Chondrocyte (in vitro differentiated cells): ENCODE measurements around the gene KRTAP1-1. TPM values are rescaled to one million over a fixed set of nuclear protein-coding genes. Genes with fewer than 3 reads are reported as not detected.
"Not testable (repeated sequence)": the region's sequence is repeated elsewhere in the genome, so short reads cannot be mapped to it uniquely, and the experiment has no call there.

Source experiments
- DNase-seq: peaks from one replicate; pipeline ENCODE4 v3.0.0; 2021; ENCODE audit warnings: mixed read lengths, low spot score
- H3K27ac Mint-ChIP-seq: one replicate; pipeline ENCODE4 v1.8.0; 2021; ENCODE audit warnings: mild to moderate bottlenecking, moderate library complexity, mixed read lengths; ENCODE audit not compliant: unreplicated experiment
- H3K27me3 Mint-ChIP-seq: 2 replicates; pipeline ENCODE4 v1.8.0; 2021; ENCODE audit warnings: low read depth, mixed read lengths
- H3K36me3 Mint-ChIP-seq: 2 replicates; pipeline ENCODE4 v1.8.0; 2021; ENCODE audit warnings: low read depth, mixed read lengths
- H3K4me1 Mint-ChIP-seq: 2 replicates; pipeline ENCODE4 v1.8.0; 2021; ENCODE audit warnings: low read depth, mild to moderate bottlenecking, mixed read lengths
- H3K4me3 Mint-ChIP-seq: one replicate; pipeline ENCODE4 v1.8.0; 2021; ENCODE audit warnings: mild to moderate bottlenecking, moderate library complexity, mixed read lengths; ENCODE audit not compliant: unreplicated experiment
- H3K9me3 Mint-ChIP-seq: 2 replicates; pipeline ENCODE4 v1.8.0; 2021; ENCODE audit warnings: low read depth, mixed read lengths
- long read RNA-seq: library from polyadenylated mRNA; stranded (forward); transcript quantifications from one replicate; pipeline ENCODE4 v2.0.0, GENCODE V29; 2021
- total RNA-seq: library from RNA; stranded (reverse); gene quantifications from 3 replicates; pipeline ENCODE4 v1.2.1, GENCODE V29; 2021
- TF ChIP-seq, protein P1 (sequence below): fragments of 200-600 bp; sonication (generic); IDR thresholded peaks from 2 replicates; pipeline ENCODE4 v1.5.0; 2021; ENCODE audit warnings: antibody characterized with exemption, mild to moderate bottlenecking, moderate library complexity

The KRTAP1-1 gene, protein sequence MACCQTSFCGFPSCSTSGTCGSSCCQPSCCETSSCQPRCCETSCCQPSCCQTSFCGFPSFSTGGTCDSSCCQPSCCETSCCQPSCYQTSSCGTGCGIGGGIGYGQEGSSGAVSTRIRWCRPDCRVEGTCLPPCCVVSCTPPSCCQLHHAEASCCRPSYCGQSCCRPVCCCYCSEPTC
- total RNA-seq = not detected in 3 replicates
- long read RNA-seq = 0 reads

DNA sequence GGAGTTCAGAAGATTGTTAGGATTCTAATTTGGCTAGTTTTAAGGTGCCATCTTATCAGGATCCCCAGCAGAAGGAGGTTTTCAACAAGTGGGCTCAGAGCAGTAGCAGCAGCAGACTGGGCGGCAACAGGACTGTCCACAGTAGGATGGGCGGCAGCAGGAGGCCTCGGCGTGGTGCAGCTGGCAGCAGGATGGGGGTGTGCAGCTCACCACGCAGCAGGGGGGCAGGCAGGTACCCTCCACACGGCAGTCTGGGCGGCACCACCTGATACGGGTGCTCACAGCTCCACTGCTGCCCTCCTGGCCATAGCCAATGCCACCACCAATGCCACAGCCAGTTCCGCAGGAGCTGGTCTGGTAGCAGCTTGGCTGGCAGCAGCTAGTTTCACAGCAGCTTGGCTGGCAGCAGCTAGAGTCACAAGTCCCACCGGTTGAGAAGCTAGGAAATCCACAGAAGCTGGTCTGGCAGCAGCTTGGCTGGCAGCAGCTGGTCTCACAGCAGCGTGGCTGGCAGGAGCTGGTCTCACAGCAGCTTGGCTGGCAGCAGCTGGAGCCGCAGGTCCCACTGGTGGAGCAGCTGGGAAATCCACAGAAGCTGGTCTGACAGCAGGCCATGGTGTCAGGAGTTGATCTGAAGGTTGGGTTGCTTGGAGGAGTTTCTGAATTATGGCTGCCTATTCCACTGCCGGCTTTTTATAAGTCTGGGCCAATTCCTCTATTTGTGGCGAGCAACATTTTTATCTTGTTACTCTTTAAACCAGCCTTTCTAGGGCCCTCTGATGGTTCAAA lies at the start of gene KRTAP1-1:
Gene KRTAP1-1 (minus strand): TSS at position 668 of the 789 bp plus-strand sequence. CDS start 53 bp downstream, at position 615.
- H3K9me3 Mint-ChIP-seq, H3K27me3 Mint-ChIP-seq, H3K36me3 Mint-ChIP-seq, DNase-seq, H3K4me3 Mint-ChIP-seq, H3K27ac Mint-ChIP-seq, H3K4me1 Mint-ChIP-seq: not testable (repeated sequence)
- TF ChIP-seq, protein P1, sequence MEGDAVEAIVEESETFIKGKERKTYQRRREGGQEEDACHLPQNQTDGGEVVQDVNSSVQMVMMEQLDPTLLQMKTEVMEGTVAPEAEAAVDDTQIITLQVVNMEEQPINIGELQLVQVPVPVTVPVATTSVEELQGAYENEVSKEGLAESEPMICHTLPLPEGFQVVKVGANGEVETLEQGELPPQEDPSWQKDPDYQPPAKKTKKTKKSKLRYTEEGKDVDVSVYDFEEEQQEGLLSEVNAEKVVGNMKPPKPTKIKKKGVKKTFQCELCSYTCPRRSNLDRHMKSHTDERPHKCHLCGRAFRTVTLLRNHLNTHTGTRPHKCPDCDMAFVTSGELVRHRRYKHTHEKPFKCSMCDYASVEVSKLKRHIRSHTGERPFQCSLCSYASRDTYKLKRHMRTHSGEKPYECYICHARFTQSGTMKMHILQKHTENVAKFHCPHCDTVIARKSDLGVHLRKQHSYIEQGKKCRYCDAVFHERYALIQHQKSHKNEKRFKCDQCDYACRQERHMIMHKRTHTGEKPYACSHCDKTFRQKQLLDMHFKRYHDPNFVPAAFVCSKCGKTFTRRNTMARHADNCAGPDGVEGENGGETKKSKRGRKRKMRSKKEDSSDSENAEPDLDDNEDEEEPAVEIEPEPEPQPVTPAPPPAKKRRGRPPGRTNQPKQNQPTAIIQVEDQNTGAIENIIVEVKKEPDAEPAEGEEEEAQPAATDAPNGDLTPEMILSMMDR = peak; percentile 28

DNA sequence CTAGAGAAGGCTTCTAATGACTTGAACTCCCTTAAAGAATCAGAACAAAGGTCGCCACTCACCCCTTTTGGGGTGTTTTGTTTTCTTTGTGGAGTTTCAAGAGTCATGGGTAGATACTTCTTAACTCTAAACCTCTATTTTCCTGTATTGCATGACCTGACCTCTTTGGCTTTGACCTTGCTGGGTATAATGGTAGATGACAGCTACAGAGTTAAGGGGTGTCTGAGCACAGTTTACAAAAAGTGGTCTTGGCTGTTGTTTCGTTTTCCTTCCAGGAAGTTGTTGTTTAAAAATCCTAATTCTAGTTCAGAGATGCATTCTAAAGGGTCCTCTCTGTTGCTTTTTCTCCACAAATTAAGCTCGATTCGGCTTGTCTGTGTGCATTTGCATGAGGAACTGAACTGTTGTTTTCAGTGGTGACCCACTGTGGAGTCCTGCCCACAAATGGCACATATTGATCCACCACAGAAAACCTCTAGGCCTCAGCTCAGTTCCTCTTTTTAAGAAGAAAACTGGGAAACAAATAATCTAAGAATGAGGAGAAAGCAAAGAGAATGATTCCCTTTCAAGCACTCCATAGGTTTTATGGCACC lies 47.6 kb upstream of the KRTAP1-1 start:
- not testable (repeated sequence) for DNase-seq, H3K4me3 Mint-ChIP-seq, H3K27ac Mint-ChIP-seq, H3K27me3 Mint-ChIP-seq, H3K36me3 Mint-ChIP-seq, H3K4me1 Mint-ChIP-seq, H3K9me3 Mint-ChIP-seq

DNA sequence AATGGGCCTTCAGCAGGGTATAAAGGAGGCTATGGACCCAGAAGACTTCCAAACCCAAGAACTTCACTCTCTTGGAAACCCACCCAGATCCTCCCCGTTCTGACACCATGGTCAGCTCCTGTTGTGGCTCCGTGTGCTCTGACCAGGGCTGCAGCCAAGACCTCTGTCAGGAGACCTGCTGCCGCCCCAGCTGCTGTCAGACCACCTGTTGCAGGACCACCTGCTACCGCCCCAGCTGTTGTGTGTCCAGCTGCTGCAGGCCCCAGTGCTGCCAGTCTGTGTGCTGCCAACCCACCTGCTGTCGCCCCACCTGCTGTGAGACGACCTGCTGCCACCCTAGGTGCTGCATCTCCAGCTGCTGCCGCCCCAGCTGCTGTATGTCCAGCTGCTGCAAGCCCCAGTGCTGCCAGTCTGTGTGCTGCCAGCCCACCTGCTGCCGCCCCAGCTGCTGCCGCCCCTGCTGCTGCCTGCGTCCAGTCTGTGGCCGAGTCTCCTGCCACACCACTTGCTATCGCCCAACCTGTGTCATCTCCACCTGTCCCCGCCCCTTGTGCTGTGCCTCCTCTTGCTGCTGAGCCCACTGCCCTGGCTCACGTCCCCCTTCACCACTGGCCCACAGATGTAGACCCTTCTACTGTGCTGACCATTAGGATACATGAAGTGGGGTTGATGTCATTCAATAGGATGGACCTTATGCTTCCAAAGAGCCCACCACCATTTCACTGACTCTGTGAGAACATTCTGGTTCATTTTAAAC lies 43.0 kb upstream of the KRTAP1-1 start, which contains the start of gene KRTAP4-7:
Gene KRTAP4-7 (plus strand): TSS at position 51 of the 757 bp plus-strand sequence. CDS start 57 bp downstream, at position 108.
- H3K4me3 Mint-ChIP-seq, H3K36me3 Mint-ChIP-seq, H3K9me3 Mint-ChIP-seq, H3K27ac Mint-ChIP-seq, H3K27me3 Mint-ChIP-seq, DNase-seq: not testable (repeated sequence)
- peaks cover 24% of the 10 kb centered on the region for H3K4me1 Mint-ChIP-seq

DNA sequence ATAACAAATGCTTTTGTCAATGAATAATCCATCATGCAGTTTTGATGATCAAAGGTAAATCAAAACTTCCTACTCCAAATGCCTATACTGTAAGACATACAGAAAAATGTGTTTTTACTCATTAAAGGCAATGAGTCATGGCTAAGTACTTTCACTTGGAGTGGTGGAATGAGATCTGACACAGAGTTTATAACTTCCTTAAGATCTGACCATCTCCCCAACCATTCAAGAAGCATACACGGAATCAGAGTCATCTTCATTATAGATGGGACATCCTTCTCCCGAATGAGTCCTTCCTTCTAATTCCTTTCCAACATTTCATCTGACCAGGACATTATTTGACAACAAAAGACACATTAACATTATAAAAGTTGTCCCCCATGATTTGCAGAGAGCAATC lies 42.2 kb upstream of the KRTAP1-1 start:
- H3K27ac Mint-ChIP-seq, H3K27me3 Mint-ChIP-seq, DNase-seq, H3K36me3 Mint-ChIP-seq, H3K9me3 Mint-ChIP-seq, H3K4me3 Mint-ChIP-seq: not testable (repeated sequence)
- H3K4me1 Mint-ChIP-seq = peaks cover 24% of the 10 kb centered on the region

DNA sequence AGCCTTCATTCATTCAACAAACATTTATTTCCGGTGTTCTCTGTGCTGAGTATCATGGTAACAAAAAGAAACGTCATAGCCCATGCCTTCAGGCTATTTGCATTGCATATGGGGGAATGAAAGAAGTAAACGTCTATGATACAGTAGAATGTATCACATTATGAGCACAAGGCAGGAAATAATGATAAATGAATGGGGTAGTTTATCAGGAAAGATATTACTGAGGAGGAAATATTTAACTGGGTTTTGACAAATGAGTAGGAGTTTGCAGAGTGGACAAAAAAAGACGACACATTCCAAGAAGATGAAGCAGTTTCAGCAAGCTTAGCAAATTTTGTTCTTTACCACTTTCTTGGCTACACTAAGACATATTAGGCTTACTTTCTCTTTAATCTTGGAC lies 41.4 kb upstream of the KRTAP1-1 start:
- TF ChIP-seq, protein P1 = no peak
- no peaks in the 10 kb centered on the region for H3K9me3 Mint-ChIP-seq
- H3K36me3 Mint-ChIP-seq = no peaks in the 10 kb centered on the region
- H3K27ac Mint-ChIP-seq = peak overlapping the region; percentile 67
- H3K4me1 Mint-ChIP-seq = peaks cover 24% of the 10 kb centered on the region
- no peak overlapping the region for H3K4me3 Mint-ChIP-seq
- no peaks in the 10 kb centered on the region for H3K27me3 Mint-ChIP-seq
- DNase-seq = no peak

DNA sequence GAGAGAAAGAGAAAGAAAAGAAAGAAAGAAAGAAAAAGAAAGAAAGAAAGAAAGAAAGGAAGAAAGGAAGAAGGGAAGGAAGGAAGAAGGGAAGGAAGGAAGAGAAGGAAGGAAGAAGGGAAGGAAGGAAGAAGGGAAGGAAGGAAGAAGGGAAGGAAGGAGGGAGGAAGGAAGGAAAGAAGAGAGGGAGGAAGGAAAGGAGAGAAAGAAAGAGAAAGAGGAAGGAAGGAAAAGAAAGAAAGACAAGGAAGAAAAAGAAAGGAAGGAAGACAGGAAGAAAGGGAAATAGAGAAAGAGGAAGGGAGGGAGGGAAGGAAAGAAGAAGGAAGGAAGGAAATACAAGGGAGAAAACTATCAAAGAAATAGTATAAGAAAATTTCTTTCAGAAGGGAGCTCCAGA lies 35.5 kb upstream of the KRTAP1-1 start:
- DNase-seq = no peak
- Mint-ChIP-seq H3K4me1 (peaks cover under 1% of the 10 kb centered on the region), H3K27me3 (no peaks in the 10 kb centered on the region), H3K9me3 (no peaks in the 10 kb centered on the region), H3K36me3 (no peaks in the 10 kb centered on the region), H3K4me3 (no peak overlapping the region), H3K27ac (no peak overlapping the region)
- TF ChIP-seq, protein P1 = no peak
